Trophoblast cell (in vitro differentiated cells and primary cell): ENCODE data around the gene FHIT.

Source experiments
- DNase-seq, 2 donors: peaks; one replicate each; pipeline ENCODE4 v3.0.0-alpha.2; 2016
- H2AFZ ChIP-seq: 2 replicates; pipeline ENCODE4 v1.6.1; 2013; ENCODE audit warnings: low read length, moderate library complexity, mild to moderate bottlenecking; ENCODE audit not compliant: insufficient read depth, poor library complexity
- H2AK5ac ChIP-seq: 2 replicates; pipeline ENCODE4 v1.6.1; 2013; ENCODE audit warnings: mild to moderate bottlenecking, low read length
- H2BK120ac ChIP-seq: 2 replicates; pipeline ENCODE4 v1.6.1; 2013; ENCODE audit warnings: low read length, mild to moderate bottlenecking, moderate library complexity; ENCODE audit not compliant: insufficient read depth, poor library complexity
- H2BK12ac ChIP-seq: 2 replicates; pipeline ENCODE4 v1.6.1; 2013; ENCODE audit warnings: mild to moderate bottlenecking, low read length, moderate library complexity
- H2BK5ac ChIP-seq: 2 replicates; pipeline ENCODE4 v1.6.1; 2013; ENCODE audit warnings: low read length, low read depth, moderate library complexity, mild to moderate bottlenecking; ENCODE audit not compliant: poor library complexity
- H3K14ac ChIP-seq: 2 replicates; pipeline ENCODE4 v1.6.1; 2013; ENCODE audit warnings: mild to moderate bottlenecking, low read length
- H3K18ac ChIP-seq: 2 replicates; pipeline ENCODE4 v1.6.1; 2013; ENCODE audit warnings: mild to moderate bottlenecking, low read length
- H3K23ac ChIP-seq: 2 replicates; pipeline ENCODE4 v1.6.1; 2013; ENCODE audit warnings: low read length
- H3K27ac ChIP-seq: 2 replicates; pipeline ENCODE4 v1.5.1; 2013; ENCODE audit warnings: low read depth, mild to moderate bottlenecking, inconsistent platforms, low read length, moderate library complexity
- H3K27me3 ChIP-seq: 2 replicates; pipeline ENCODE4 v1.6.1; 2013; ENCODE audit warnings: inconsistent platforms, mild to moderate bottlenecking, low read length, moderate library complexity; ENCODE audit not compliant: insufficient read depth
- H3K36me3 ChIP-seq, 2 experiments: 1 replicate in 1 of 2; 2 replicates in 1 of 2; pipeline ENCODE4 v1.6.1; 2013; ENCODE audit warnings: low read length in 2 of 2, mild to moderate bottlenecking in 2 of 2, moderate library complexity in 1 of 2; ENCODE audit not compliant: insufficient read depth in 2 of 2, control insufficient read depth in 1 of 2
- H3K4ac ChIP-seq: 2 replicates; pipeline ENCODE4 v1.6.1; 2013; ENCODE audit warnings: low read depth, mild to moderate bottlenecking, low read length, moderate library complexity
- H3K4me1 ChIP-seq, 2 experiments: 1 replicate in 1 of 2; 2 replicates in 1 of 2; pipeline ENCODE4 v1.6.1; 2013; ENCODE audit warnings: low read length in 2 of 2, mild to moderate bottlenecking in 2 of 2, moderate library complexity in 1 of 2; ENCODE audit not compliant: insufficient read depth in 2 of 2, control insufficient read depth in 1 of 2
- H3K4me2 ChIP-seq: 2 replicates; pipeline ENCODE4 v1.6.1; 2013; ENCODE audit warnings: inconsistent platforms, mild to moderate bottlenecking, low read length, moderate library complexity
- H3K4me3 ChIP-seq: 2 replicates; pipeline ENCODE4 v1.5.1; 2013; ENCODE audit warnings: mild to moderate bottlenecking, low read depth, low read length, inconsistent platforms
- H3K79me1 ChIP-seq: one replicate; pipeline ENCODE4 v1.6.1; 2013; ENCODE audit warnings: low read length
- H3K79me2 ChIP-seq: 2 replicates; pipeline ENCODE4 v1.6.1; 2013; ENCODE audit warnings: low read length, mild to moderate bottlenecking; ENCODE audit not compliant: control insufficient read depth, insufficient read depth, poor library complexity
- H3K9ac ChIP-seq: 2 replicates; pipeline ENCODE4 v1.6.1; 2013; ENCODE audit warnings: mild to moderate bottlenecking, low read length
- H3K9me3 ChIP-seq: 2 replicates; pipeline ENCODE4 v1.6.1; 2013; ENCODE audit warnings: low read depth, mild to moderate bottlenecking, control low read depth, inconsistent platforms, low read length; ENCODE audit not compliant: insufficient read depth
- H4K12ac ChIP-seq: 2 replicates; pipeline ENCODE4 v1.6.1; 2013; ENCODE audit warnings: low read depth, mild to moderate bottlenecking, low read length, moderate library complexity
- H4K8ac ChIP-seq: 2 replicates; pipeline ENCODE4 v1.6.1; 2013; ENCODE audit warnings: low read depth, mild to moderate bottlenecking, low read length, moderate library complexity
- H4K91ac ChIP-seq: one replicate; pipeline ENCODE4 v1.6.1; 2013; ENCODE audit warnings: low read depth, mild to moderate bottlenecking, low read length, moderate library complexity
- WGBS: extraction: QIAGEN DNeasy Blood & Tissue Kit; methylation state at CpG from one replicate; pipeline ENCODE4 v1.1.7; 2013; ENCODE audit warnings: missing lambda C conversion rate; ENCODE audit not compliant: insufficient read length, insufficient coverage; ENCODE audit errors: extremely low coverage; 5-methylcytosine and 5-hydroxymethylcytosine counted together

The FHIT gene

GRCh38 chr3:59812237-59813147 lies 1438.8 kb downstream of the FHIT start:
- H3K27me3 ChIP-seq = no peaks in the 10 kb centered on the region
- no peak overlapping the region for H4K12ac ChIP-seq
- H3K18ac ChIP-seq = no peak overlapping the region
- no peak overlapping the region for H2BK12ac ChIP-seq
- H4K91ac ChIP-seq = no peak overlapping the region
- H3K4ac ChIP-seq = no peak overlapping the region
- no CpG with 5 or more reads among the region's 11 CpGs for WGBS
- no peak overlapping the region for H2BK120ac ChIP-seq
- no peak overlapping the region for H3K14ac ChIP-seq
- no peaks in the 10 kb centered on the region for H3K79me1 ChIP-seq
- H3K4me3 ChIP-seq = no peak overlapping the region
- no peak overlapping the region for H3K23ac ChIP-seq
- peaks cover 0 to 2% of the 10 kb centered on the region in 2 experiments for H3K4me1 ChIP-seq
- H2BK5ac ChIP-seq = no peak overlapping the region
- no peak overlapping the region for H4K8ac ChIP-seq
- H2AFZ ChIP-seq = no peak overlapping the region
- DNase-seq = peak; percentile 30 to 50
- H3K9ac ChIP-seq = no peak overlapping the region
- no peak overlapping the region for H2AK5ac ChIP-seq
- H3K9me3 ChIP-seq = no peaks in the 10 kb centered on the region
- H3K36me3 ChIP-seq = no peaks in the 10 kb centered on the region
- H3K79me2 ChIP-seq = no peaks in the 10 kb centered on the region
- H3K27ac ChIP-seq = no peak overlapping the region
- H3K4me2 ChIP-seq = no peak overlapping the region

- Histone ChIP-seq H3K4ac (no peak overlapping the region), H3K36me3 (no peaks in the 10 kb centered on the region), H2BK12ac (no peak overlapping the region), H3K27ac (no peak overlapping the region), H2AFZ (no peak overlapping the region), H3K9ac (no peak overlapping the region), H3K14ac (no peak overlapping the region), H3K79me2 (no peaks in the 10 kb centered on the region), H3K18ac (no peak overlapping the region), H3K9me3 (no peaks in the 10 kb centered on the region), H2BK120ac (no peak overlapping the region), H3K4me3 (no peak overlapping the region), H3K4me2 (no peak overlapping the region), H2BK5ac (no peak overlapping the region), H3K79me1 (no peaks in the 10 kb centered on the region), H3K4me1 (no peaks in the 10 kb centered on the region), H3K23ac (no peak overlapping the region), H2AK5ac (no peak overlapping the region), H3K27me3 (no peaks in the 10 kb centered on the region), H4K12ac (no peak overlapping the region), H4K8ac (no peak overlapping the region), H4K91ac (no peak overlapping the region)
- DNase-seq = no peak
- no CpG with 5 or more reads among the region's 2 CpGs for WGBS
Observed at GRCh38 chr3:59811160-59811559, 1440.1 kb downstream of the FHIT start.

- Histone ChIP-seq H4K12ac (no peak overlapping the region), H3K79me1 (no peaks in the 10 kb centered on the region), H2BK120ac (no peak overlapping the region), H3K23ac (no peak overlapping the region), H2BK5ac (no peak overlapping the region), H2AK5ac (no peak overlapping the region), H3K18ac (no peak overlapping the region), H3K79me2 (no peaks in the 10 kb centered on the region), H3K4me3 (no peak overlapping the region), H3K36me3 (no peaks in the 10 kb centered on the region), H4K91ac (no peak overlapping the region), H3K4me1 (no peaks in the 10 kb centered on the region), H2AFZ (no peak overlapping the region), H3K9me3 (no peaks in the 10 kb centered on the region), H3K14ac (no peak overlapping the region), H3K27me3 (no peaks in the 10 kb centered on the region), H2BK12ac (no peak overlapping the region), H3K9ac (no peak overlapping the region), H3K4me2 (no peak overlapping the region), H4K8ac (no peak overlapping the region), H3K27ac (no peak overlapping the region), H3K4ac (no peak overlapping the region)
- no peak for DNase-seq
- WGBS = no CpG with 5 or more reads among the region's 2 CpGs
Observed at GRCh38 chr3:59810606-59811005, 1440.6 kb downstream of the FHIT start.

GRCh38 chr3:59809710-59810444 lies 1441.4 kb downstream of the FHIT start:
- Histone ChIP-seq H3K14ac (no peak overlapping the region), H2AFZ (no peak overlapping the region), H3K4me3 (no peak overlapping the region), H3K4ac (no peak overlapping the region), H3K27ac (no peak overlapping the region), H2BK5ac (no peak overlapping the region), H3K23ac (no peak overlapping the region), H4K12ac (no peak overlapping the region), H2AK5ac (no peak overlapping the region), H4K8ac (no peak overlapping the region), H3K18ac (no peak overlapping the region), H3K27me3 (no peaks in the 10 kb centered on the region), H3K4me2 (no peak overlapping the region), H3K79me1 (no peaks in the 10 kb centered on the region), H4K91ac (no peak overlapping the region), H3K9ac (no peak overlapping the region), H3K79me2 (no peaks in the 10 kb centered on the region), H3K9me3 (no peaks in the 10 kb centered on the region), H3K4me1 (no peaks in the 10 kb centered on the region), H2BK12ac (no peak overlapping the region), H3K36me3 (no peaks in the 10 kb centered on the region), H2BK120ac (no peak overlapping the region)
- DNase-seq = no peak
- no CpG with 5 or more reads among the region's 8 CpGs for WGBS
